BLaER1 treated with 17β-estradiol and CSF1 and Interleukin-3, amounts not matched to agents 10 nM and 100 nM (cell line): ENCODE data around the gene TNRC18.
"Not testable (repeated sequence)": the region's sequence is repeated elsewhere in the genome, so short reads cannot be mapped to it uniquely, and the experiment has no call there.

Experiments
- H3K27ac ChIP-seq, 11 experiments: shearing (Covaris generic); formaldehyde crosslinking; 2 replicates each; pipeline ENCODE4 v1.8.1; 2022
- H3K27me3 ChIP-seq, 11 experiments: shearing (Covaris generic); formaldehyde crosslinking; 2 replicates each; pipeline ENCODE4 v1.8.1; 2022
- H3K36me3 ChIP-seq, 11 experiments: shearing (Covaris generic); formaldehyde crosslinking; 2 replicates each; pipeline ENCODE4 v1.8.1; 2022
- H3K4me1 ChIP-seq, 10 experiments: shearing (Covaris generic); formaldehyde crosslinking; 2 replicates each; pipeline ENCODE4 v1.8.1; 2022
- H3K4me2 ChIP-seq, 11 experiments: shearing (Covaris generic); formaldehyde crosslinking; 2 replicates each; pipeline ENCODE4 v1.8.1; 2022
- H3K4me3 ChIP-seq, 10 experiments: shearing (Covaris generic); formaldehyde crosslinking; 2 replicates each; pipeline ENCODE4 v1.8.1; 2022
- H3K9ac ChIP-seq, 11 experiments: shearing (Covaris generic); formaldehyde crosslinking; 2 replicates each; pipeline ENCODE4 v1.8.1; 2022
- H3K9me3 ChIP-seq, 11 experiments: shearing (Covaris generic); formaldehyde crosslinking; replicated peaks in 1 of 11; 2 replicates each; pipeline ENCODE4 v1.8.1; 2022
- H4K20me1 ChIP-seq, 11 experiments: shearing (Covaris generic); formaldehyde crosslinking; 2 replicates each; pipeline ENCODE4 v1.8.1; 2022
- Cebpa-rat ChIP-seq, 11 experiments: shearing (Covaris generic); IDR thresholded peaks; 2 replicates each; pipeline ENCODE4 v1.8.1; 2022

TNRC18 gene

DNA sequence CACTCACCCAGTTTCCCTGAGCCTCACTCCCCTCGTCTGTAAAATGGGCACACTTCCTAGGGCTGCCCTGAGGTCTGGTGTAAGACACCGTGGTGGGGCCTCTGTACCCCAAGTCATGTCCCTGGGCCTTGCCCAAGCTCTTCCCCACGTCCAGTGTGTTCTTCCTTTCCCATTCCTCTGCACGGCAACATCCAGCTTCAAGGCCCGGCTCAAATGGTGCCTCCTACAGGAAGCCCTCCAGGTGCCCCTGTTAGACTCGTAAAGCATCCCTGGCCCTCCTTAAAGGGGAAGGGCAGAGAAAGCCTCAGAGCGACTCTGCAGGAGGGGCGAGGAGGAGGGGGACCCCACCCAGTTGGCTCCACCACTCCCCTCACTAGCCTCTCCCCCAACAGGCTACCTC lies 132.3 kb downstream of the TNRC18 start:
- H3K9me3 ChIP-seq = peaks cover 0 to 11% (median 0%) of the 10 kb centered on the region in 11 experiments; a peak in 2 of 22 replicates
- no peak overlapping the region for H3K4me3 ChIP-seq
- no peak for TF ChIP-seq Cebpa-rat (IDR thresholded peaks at IDR 0.05)
- H3K36me3 ChIP-seq = peaks cover 0 to 17% (median 8%) of the 10 kb centered on the region in 11 experiments; a peak in 5 of 22 replicates
- peaks cover 0 to 9% (median 0%) of the 10 kb centered on the region in 11 experiments; a peak in 3 of 22 replicates for H4K20me1 ChIP-seq
- no peak overlapping the region for H3K27ac ChIP-seq
- no peaks in the 10 kb centered on the region for H3K27me3 ChIP-seq
- no peak overlapping the region for H3K9ac ChIP-seq
- H3K4me1 ChIP-seq = peaks cover 0 to 7% (median 5%) of the 10 kb centered on the region in 10 experiments; a peak in 11 of 20 replicates
- H3K4me2 ChIP-seq = no peak overlapping the region

DNA sequence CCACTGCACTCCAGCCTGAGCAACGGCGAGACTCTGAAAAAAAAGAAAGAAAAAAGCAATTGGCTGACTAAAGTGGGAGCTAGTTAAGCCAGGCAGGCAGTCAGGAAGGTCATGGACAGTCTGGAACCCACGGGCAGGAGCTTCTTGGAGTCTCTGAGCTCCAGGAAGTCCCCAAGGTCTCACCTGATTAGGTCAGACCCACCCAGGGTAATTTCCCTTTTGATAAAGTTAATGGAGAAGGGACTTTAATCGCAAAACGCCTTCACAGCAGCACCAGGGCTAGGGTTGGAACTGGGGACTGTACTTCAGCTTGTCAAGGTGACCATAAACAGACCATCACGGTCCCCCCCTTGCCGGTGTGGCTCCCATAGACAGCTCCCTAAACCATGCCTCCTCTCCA lies 134.3 kb downstream of the TNRC18 start:
- H3K4me2 ChIP-seq = no peak overlapping the region
- peaks cover 0 to 4% (median 0%) of the 10 kb centered on the region in 11 experiments; a peak in 2 of 22 replicates for H3K9me3 ChIP-seq
- H4K20me1 ChIP-seq = peaks cover 0 to 9% (median 6%) of the 10 kb centered on the region in 11 experiments; a peak in 8 of 22 replicates
- H3K4me3 ChIP-seq = no peak overlapping the region
- peaks cover 0 to 17% (median 8%) of the 10 kb centered on the region in 11 experiments; a peak in 5 of 22 replicates for H3K36me3 ChIP-seq
- H3K27me3 ChIP-seq = no peaks in the 10 kb centered on the region
- no peak overlapping the region for H3K27ac ChIP-seq
- no peak overlapping the region for H3K9ac ChIP-seq
- no peak for TF ChIP-seq Cebpa-rat (IDR thresholded peaks at IDR 0.05)
- H3K4me1 ChIP-seq = peaks cover 3 to 20% (median 11%) of the 10 kb centered on the region in 10 experiments; a peak in 15 of 20 replicates

DNA sequence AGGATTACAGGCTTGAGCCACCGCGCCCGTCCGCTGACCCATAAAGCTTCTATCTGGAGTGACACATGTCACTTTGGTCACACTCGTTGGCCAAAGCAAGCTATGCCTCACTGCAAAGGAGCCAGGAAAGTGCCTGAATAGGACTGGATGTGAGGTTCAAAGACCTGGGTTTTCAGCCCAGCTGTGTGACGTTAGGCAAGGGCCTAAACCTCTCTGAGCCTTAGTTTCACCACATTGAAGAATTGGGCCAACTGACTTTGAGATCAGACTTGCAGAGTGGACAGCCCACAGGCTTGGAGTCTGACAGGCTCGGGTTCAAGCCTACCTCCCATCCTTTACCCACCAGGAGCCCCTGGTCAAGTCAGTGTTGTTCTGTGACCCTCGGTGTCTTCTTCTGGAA lies 135.1 kb downstream of the TNRC18 start:
- not testable (repeated sequence) for H3K9ac ChIP-seq, H3K4me2 ChIP-seq, H3K27me3 ChIP-seq, H3K4me3 ChIP-seq, H4K20me1 ChIP-seq, H3K27ac ChIP-seq, H3K9me3 ChIP-seq
- Histone ChIP-seq H3K4me1 (peaks cover 4 to 23% (median 15%) of the 10 kb centered on the region in 10 experiments; a peak in 17 of 20 replicates), H3K36me3 (peaks cover 0 to 17% (median 8%) of the 10 kb centered on the region in 11 experiments; a peak in 5 of 22 replicates)

DNA sequence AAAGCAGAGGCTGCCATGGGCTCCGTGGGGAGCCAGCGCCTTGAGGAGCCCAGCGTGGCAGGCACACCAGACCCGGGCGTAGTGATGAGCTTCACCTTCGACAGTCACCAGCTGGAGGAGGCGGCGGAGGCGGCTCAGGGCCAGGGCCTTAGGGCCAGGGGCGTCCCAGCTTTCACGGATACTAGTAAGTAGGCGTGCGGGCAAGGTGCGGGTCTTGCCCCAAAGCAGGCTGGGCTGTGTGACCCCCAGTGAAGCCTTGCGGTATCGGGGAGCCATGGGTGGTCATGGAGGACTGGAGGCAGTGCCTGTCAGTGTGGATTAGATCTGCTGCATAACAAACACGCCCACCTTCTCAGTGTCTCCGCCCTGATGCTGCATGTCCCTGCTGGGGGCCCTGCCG lies 135.8 kb downstream of the TNRC18 start:
- H3K36me3 ChIP-seq = peaks cover 0 to 17% (median 8%) of the 10 kb centered on the region in 11 experiments; a peak in 5 of 22 replicates
- H3K9me3 ChIP-seq = no peaks in the 10 kb centered on the region
- no peak overlapping the region for H3K4me3 ChIP-seq
- peaks cover 0 to 9% (median 6%) of the 10 kb centered on the region in 11 experiments; a peak in 8 of 22 replicates for H4K20me1 ChIP-seq
- H3K27me3 ChIP-seq = peaks cover 0 to 3% (median 0%) of the 10 kb centered on the region in 11 experiments; a peak in 1 of 22 replicates
- no peak overlapping the region for H3K9ac ChIP-seq
- no peak overlapping the region for H3K4me2 ChIP-seq
- H3K27ac ChIP-seq = no peak overlapping the region
- no peak for TF ChIP-seq Cebpa-rat (IDR thresholded peaks at IDR 0.05)
- H3K4me1 ChIP-seq = peaks cover 4 to 25% (median 17%) of the 10 kb centered on the region in 10 experiments; a peak in 17 of 20 replicates

DNA sequence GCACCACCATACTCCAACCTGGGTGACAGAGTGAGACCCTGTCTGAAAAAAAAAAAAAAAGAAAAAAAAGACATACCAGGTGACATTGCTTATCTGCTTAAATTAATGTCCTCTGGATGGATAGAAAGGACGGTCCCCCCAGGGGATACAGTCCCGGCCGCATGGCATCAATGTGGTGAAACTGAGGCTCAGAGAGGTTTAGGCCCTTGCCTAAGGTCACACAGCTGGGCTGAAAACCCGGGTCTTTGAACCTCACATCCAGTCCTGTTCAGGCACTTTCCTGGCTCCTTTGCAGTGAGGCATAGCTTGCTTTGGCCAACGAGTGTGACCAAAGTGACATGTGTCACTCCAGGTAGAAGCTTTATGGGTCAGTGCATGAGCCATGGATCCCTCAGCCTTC lies 136.3 kb downstream of the TNRC18 start:
- H3K4me3 ChIP-seq, H3K9ac ChIP-seq, H4K20me1 ChIP-seq, H3K9me3 ChIP-seq, H3K27ac ChIP-seq, H3K27me3 ChIP-seq, H3K4me2 ChIP-seq: not testable (repeated sequence)
- Histone ChIP-seq H3K36me3 (peaks cover 0 to 17% (median 8%) of the 10 kb centered on the region in 11 experiments; a peak in 5 of 22 replicates), H3K4me1 (peaks cover 4 to 25% (median 17%) of the 10 kb centered on the region in 10 experiments; a peak in 17 of 20 replicates)

DNA sequence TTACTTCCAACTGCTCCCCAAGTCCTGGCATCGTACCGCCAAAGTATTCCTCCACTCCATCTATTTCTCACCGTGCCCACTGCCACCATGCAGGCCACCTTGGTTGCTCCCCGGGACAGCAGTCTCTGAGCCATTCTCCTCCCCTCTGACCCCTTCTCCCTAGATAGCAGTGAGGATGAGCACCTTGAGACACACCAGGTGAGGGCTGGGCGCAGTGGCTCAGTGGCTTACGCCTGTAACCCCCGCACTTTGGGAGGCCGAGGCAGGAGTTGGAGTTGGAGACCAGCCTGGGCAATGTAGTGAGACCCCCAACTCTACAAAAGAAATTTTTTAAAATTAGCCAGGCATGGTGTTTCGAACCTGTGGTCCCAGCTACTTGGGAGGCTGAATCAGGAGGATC lies 136.7 kb downstream of the TNRC18 start:
- Histone ChIP-seq H3K4me2 (peak overlapping the region in 4 of 11 experiments; percentile 5 to 47 (median 26); a peak in 4 of 22 replicates), H3K4me3 (no peak overlapping the region), H3K9me3 (no peaks in the 10 kb centered on the region), H3K4me1 (peaks cover 4 to 25% (median 17%) of the 10 kb centered on the region in 10 experiments; a peak in 17 of 20 replicates), H3K27ac (no peak overlapping the region), H3K36me3 (peaks cover 0 to 16% (median 8%) of the 10 kb centered on the region in 11 experiments; a peak in 5 of 22 replicates), H3K27me3 (peaks cover 0 to 3% (median 0%) of the 10 kb centered on the region in 11 experiments; a peak in 1 of 22 replicates), H4K20me1 (peaks cover 0 to 9% (median 6%) of the 10 kb centered on the region in 11 experiments; a peak in 8 of 22 replicates), H3K9ac (no peak overlapping the region)
- TF ChIP-seq Cebpa-rat (IDR thresholded peaks at IDR 0.05) = no peak

DNA sequence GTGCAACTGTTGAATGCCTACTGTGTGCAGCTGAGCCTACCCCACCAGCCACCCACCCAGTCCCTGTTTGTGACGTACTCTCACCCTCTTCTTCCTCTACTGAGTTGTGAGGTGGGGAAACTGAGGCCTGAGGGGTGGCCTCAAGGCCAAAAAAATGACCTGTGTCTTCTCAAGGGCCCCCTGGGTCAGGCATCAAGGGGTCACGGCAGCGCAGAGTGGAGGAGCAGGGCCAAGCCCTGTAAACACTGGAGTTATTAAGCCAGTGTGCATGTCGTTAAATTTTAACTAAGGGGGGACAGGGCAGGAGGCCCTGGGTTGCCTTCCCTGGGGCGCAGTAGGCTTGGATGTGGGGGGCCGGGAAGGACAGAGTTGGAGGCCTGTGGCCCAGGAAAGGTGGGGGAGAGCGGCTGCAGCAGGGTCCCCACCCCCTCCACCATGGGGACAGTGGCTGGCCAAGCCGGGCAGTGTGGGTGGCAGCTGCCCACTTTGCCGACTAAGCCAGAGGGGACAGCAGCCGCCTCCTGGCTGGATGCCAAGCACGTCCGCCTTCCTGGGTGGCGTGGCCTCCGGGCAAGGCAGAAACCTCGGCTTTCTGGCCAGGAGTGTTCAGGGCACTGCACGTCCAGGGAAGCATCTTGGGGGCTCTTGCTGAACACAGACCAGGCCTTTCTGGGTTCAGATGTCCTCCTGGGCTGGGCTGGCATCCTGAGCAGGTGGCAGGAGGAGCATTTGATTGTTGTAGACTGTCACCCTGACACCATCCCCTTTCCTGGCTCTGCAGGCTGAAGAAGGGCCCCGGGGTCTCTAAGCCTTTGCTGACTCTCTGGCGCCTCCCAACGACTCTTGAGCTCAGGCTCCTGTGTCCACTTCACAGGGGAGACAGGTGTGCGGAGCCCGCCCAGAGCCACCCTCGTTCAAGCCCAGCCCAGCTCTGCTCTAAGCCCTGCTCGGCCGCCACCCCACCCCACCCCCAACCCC lies 139.0 kb downstream of the TNRC18 start:
- H3K27me3 ChIP-seq = peaks cover 0 to 3% (median 0%) of the 10 kb centered on the region in 11 experiments; a peak in 1 of 22 replicates
- H3K27ac ChIP-seq = no peak overlapping the region
- H3K9ac ChIP-seq = peak overlapping the region in 1 of 11 experiments; percentile 7; a peak in 1 of 22 replicates
- no peaks in the 10 kb centered on the region for H3K9me3 ChIP-seq
- H3K4me3 ChIP-seq = no peak overlapping the region
- peaks cover 4 to 25% (median 17%) of the 10 kb centered on the region in 10 experiments; a peak in 17 of 20 replicates for H3K4me1 ChIP-seq
- H3K36me3 ChIP-seq = no peaks in the 10 kb centered on the region; a peak in 1 of 22 replicates
- TF ChIP-seq Cebpa-rat (IDR thresholded peaks at IDR 0.05) = no peak
- H4K20me1 ChIP-seq = peaks cover 0 to 9% (median 6%) of the 10 kb centered on the region in 11 experiments; a peak in 7 of 22 replicates
- H3K4me2 ChIP-seq = peak overlapping the region in 6 of 11 experiments; percentile 11 to 89 (median 20); a peak in 9 of 22 replicates

DNA sequence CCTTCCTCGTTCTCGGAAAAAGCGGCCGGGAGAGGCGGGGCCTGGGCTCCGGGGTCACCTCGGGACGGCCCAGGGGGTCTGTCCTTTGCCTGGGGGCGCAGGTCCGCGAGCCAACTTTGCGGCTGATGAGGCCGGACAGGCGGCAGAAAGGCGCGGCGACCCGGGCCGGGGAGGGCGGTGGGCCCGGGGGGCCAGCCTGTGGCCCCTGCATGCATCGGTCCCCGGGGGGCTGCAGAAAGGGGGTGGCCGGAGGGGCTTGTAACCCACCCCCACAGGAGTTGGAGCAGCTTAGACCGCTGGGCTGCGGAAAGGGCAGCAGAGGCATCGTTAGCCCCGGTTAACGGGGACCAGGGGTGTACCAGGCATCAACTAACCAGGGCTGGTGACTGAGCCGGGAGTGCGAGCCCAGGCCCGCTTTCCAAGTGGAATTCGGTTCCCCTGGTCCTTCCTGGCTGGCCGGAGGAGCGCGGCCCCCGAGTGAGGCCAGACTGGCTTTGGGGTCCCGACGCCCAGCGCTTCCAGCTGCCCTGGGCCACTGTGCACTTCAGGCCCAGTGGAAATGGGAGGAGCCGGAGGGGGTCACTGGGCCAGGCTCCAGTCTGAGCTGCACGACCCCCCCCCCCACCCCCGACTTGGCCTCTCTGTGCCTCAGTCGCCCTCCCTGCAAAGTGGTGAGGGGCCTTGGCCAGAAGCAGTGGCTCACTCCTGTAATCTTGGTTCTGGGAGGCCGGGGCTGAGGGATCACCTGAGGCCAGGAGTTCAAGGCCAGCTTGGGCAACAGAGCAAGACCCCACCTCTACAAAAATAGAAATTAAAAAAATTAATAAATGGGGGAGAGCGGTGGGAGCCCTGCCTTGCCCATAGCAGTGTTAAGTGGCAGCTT lies 140.0 kb downstream of the TNRC18 start:
- H3K4me2 ChIP-seq = peak overlapping the region; percentile 79 to 93 (median 88)
- H3K36me3 ChIP-seq = no peaks in the 10 kb centered on the region; a peak in 1 of 22 replicates
- no peaks in the 10 kb centered on the region for H3K9me3 ChIP-seq
- peaks cover 0 to 3% (median 0%) of the 10 kb centered on the region in 11 experiments; a peak in 1 of 22 replicates for H3K27me3 ChIP-seq
- peak overlapping the region; percentile 34 to 68 (median 56) for H3K4me3 ChIP-seq
- no peak overlapping the region; a peak in 1 of 22 replicates for H3K27ac ChIP-seq
- H4K20me1 ChIP-seq = peaks cover 0 to 9% (median 6%) of the 10 kb centered on the region in 11 experiments; a peak in 7 of 22 replicates
- TF ChIP-seq Cebpa-rat (IDR thresholded peaks at IDR 0.05) = no peak
- peak overlapping the region in 10 of 11 experiments; percentile 30 to 73 (median 63); a peak in 16 of 22 replicates for H3K9ac ChIP-seq
- H3K4me1 ChIP-seq = peaks cover 4 to 25% (median 17%) of the 10 kb centered on the region in 10 experiments; a peak in 17 of 20 replicates
